ENCODE results near the gene EHD2.
"Not testable (repeated sequence)": the region's sequence is repeated elsewhere in the genome, so short reads cannot be mapped to it uniquely, and the experiment has no call there.

The EHD2 gene

GRCh38 chr19:47730910-47731309, 17.7 kb downstream of the EHD2 start:
- Histone ChIP-seq H3K27me3 (ENCODE audit: control insufficient read depth, insufficient read depth, low read length) (no peaks in the 10 kb centered on the region), H3K4me1 (ENCODE audit: control insufficient read depth, insufficient read depth, low read length) (peaks cover 9% of the 10 kb centered on the region), H3K27ac (ENCODE audit: low read depth, low read length) (no peak overlapping the region), H3K36me3 (ENCODE audit: control insufficient read depth, insufficient read depth, low read length) (peaks cover 17% of the 10 kb centered on the region; the same call in 1 of the 2 replicates), H3K9me3 (ENCODE audit: control insufficient read depth, insufficient read depth, low read depth, low read length) (no peaks in the 10 kb centered on the region), H3K9ac (ENCODE audit: low read length) (no peak overlapping the region), H3K4me3 (ENCODE audit: low read depth, low read length) (no peak overlapping the region)

- H3K4me3 ChIP-seq (ENCODE audit: low read depth, low read length) = no peak overlapping the region
- H3K9me3 ChIP-seq (ENCODE audit: control insufficient read depth, insufficient read depth, low read depth, low read length) = no peaks in the 10 kb centered on the region
- no peaks in the 10 kb centered on the region for H3K27me3 ChIP-seq (ENCODE audit: control insufficient read depth, insufficient read depth, low read length)
- 0 out of 2 replicates have a peak, but pooled peaks cover 3% of the 10 kb centered on the region for H3K4me1 ChIP-seq (ENCODE audit: control insufficient read depth, insufficient read depth, low read length)
- peaks cover 9% of the 10 kb centered on the region; the same call in 1 of the 2 replicates for H3K36me3 ChIP-seq (ENCODE audit: control insufficient read depth, insufficient read depth, low read length)
- H3K27ac ChIP-seq (ENCODE audit: low read depth, low read length) = no peak overlapping the region
- no peak overlapping the region for H3K9ac ChIP-seq (ENCODE audit: low read length)
These were observed 21.9 kb downstream of the EHD2 start for GRCh38 chr19:47735131-47735530.

- Histone ChIP-seq H3K4me3 (ENCODE audit: low read depth, low read length) (no peak overlapping the region), H3K27me3 (ENCODE audit: control insufficient read depth, insufficient read depth, low read length) (no peaks in the 10 kb centered on the region), H3K4me1 (ENCODE audit: control insufficient read depth, insufficient read depth, low read length) (peaks cover 4% of the 10 kb centered on the region), H3K9me3 (ENCODE audit: control insufficient read depth, insufficient read depth, low read depth, low read length) (no peaks in the 10 kb centered on the region), H3K27ac (ENCODE audit: low read depth, low read length) (no peak overlapping the region), H3K36me3 (ENCODE audit: control insufficient read depth, insufficient read depth, low read length) (peaks cover 14% of the 10 kb centered on the region; the same call in 1 of the 2 replicates), H3K9ac (ENCODE audit: low read length) (no peak overlapping the region)
These were observed 27.8 kb downstream of the EHD2 start for GRCh38 chr19:47740866-47741519.

- H3K27me3 ChIP-seq (ENCODE audit: control insufficient read depth, insufficient read depth, low read length) = no peaks in the 10 kb centered on the region
- H3K9me3 ChIP-seq (ENCODE audit: control insufficient read depth, insufficient read depth, low read depth, low read length) = no peaks in the 10 kb centered on the region
- peaks cover 11% of the 10 kb centered on the region for H3K36me3 ChIP-seq (ENCODE audit: control insufficient read depth, insufficient read depth, low read length)
- H3K4me3 ChIP-seq (ENCODE audit: low read depth, low read length) = no peak overlapping the region
- peaks cover 4% of the 10 kb centered on the region for H3K4me1 ChIP-seq (ENCODE audit: control insufficient read depth, insufficient read depth, low read length)
- H3K27ac ChIP-seq (ENCODE audit: low read depth, low read length) = no peak overlapping the region
- no peak overlapping the region for H3K9ac ChIP-seq (ENCODE audit: low read length)
These were observed 28.4 kb downstream of the EHD2 start for GRCh38 chr19:47741544-47742140.

- Histone ChIP-seq H3K9ac (ENCODE audit: low read length) (peak overlapping the region; percentile 77), H3K4me1 (ENCODE audit: control insufficient read depth, insufficient read depth, low read length) (peaks cover 4% of the 10 kb centered on the region), H3K4me3 (ENCODE audit: low read depth, low read length) (peak overlapping the region; percentile 73), H3K27me3 (ENCODE audit: control insufficient read depth, insufficient read depth, low read length) (no peaks in the 10 kb centered on the region), H3K9me3 (ENCODE audit: control insufficient read depth, insufficient read depth, low read depth, low read length) (no peaks in the 10 kb centered on the region), H3K27ac (ENCODE audit: low read depth, low read length) (no peak overlapping the region; the same call in 1 of the 2 replicates), H3K36me3 (ENCODE audit: control insufficient read depth, insufficient read depth, low read length) (peaks cover 18% of the 10 kb centered on the region)
These were observed 29.4 kb downstream of the EHD2 start for GRCh38 chr19:47742634-47743033.

GRCh38 chr19:47745010-47745901, 32.0 kb downstream of the EHD2 start, which contains the start of gene NOP53:
Gene NOP53 (plus strand): TSS chr19:47745546. CDS start chr19:47745560, 14 bp downstream.
- no peaks in the 10 kb centered on the region for H3K9me3 ChIP-seq (ENCODE audit: control insufficient read depth, insufficient read depth, low read depth, low read length)
- peaks cover 4% of the 10 kb centered on the region for H3K4me1 ChIP-seq (ENCODE audit: control insufficient read depth, insufficient read depth, low read length)
- H3K4me3 ChIP-seq (ENCODE audit: low read depth, low read length) = peak within 1 kb of the TSS; percentile 91
- H3K36me3 ChIP-seq (ENCODE audit: control insufficient read depth, insufficient read depth, low read length) = peaks cover 35% of the 10 kb centered on the region
- H3K27me3 ChIP-seq (ENCODE audit: control insufficient read depth, insufficient read depth, low read length) = no peaks in the 10 kb centered on the region
- H3K27ac ChIP-seq (ENCODE audit: low read depth, low read length) = peak within 1 kb of the TSS; percentile 99
- H3K9ac ChIP-seq (ENCODE audit: low read length) = peak within 1 kb of the TSS; percentile 98

GRCh38 chr19:47746129-47746528, 32.9 kb downstream of the EHD2 start:
- Histone ChIP-seq H3K9ac (ENCODE audit: low read length) (peak overlapping the region; percentile 98), H3K4me3 (ENCODE audit: low read depth, low read length) (peak overlapping the region; percentile 91), H3K36me3 (ENCODE audit: control insufficient read depth, insufficient read depth, low read length) (peaks cover 44% of the 10 kb centered on the region)
- H3K4me1 ChIP-seq (ENCODE audit: control insufficient read depth, insufficient read depth, low read length); H3K9me3 ChIP-seq (ENCODE audit: control insufficient read depth, insufficient read depth, low read depth, low read length); H3K27me3 ChIP-seq (ENCODE audit: control insufficient read depth, insufficient read depth, low read length); H3K27ac ChIP-seq (ENCODE audit: low read depth, low read length): not testable (repeated sequence)

GRCh38 chr19:47749326-47749725, 36.1 kb downstream of the EHD2 start:
- H3K4me1 ChIP-seq (ENCODE audit: control insufficient read depth, insufficient read depth, low read length) = no peaks in the 10 kb centered on the region
- no peaks in the 10 kb centered on the region for H3K27me3 ChIP-seq (ENCODE audit: control insufficient read depth, insufficient read depth, low read length)
- no peak overlapping the region for H3K27ac ChIP-seq (ENCODE audit: low read depth, low read length)
- H3K9me3 ChIP-seq (ENCODE audit: control insufficient read depth, insufficient read depth, low read depth, low read length) = no peaks in the 10 kb centered on the region
- H3K4me3 ChIP-seq (ENCODE audit: low read depth, low read length) = no peak overlapping the region
- no peak overlapping the region for H3K9ac ChIP-seq (ENCODE audit: low read length)
- H3K36me3 ChIP-seq (ENCODE audit: control insufficient read depth, insufficient read depth, low read length) = peaks cover 69% of the 10 kb centered on the region

- H3K36me3 ChIP-seq (ENCODE audit: control insufficient read depth, insufficient read depth, low read length) = peaks cover 81% of the 10 kb centered on the region
- H3K4me1 ChIP-seq (ENCODE audit: control insufficient read depth, insufficient read depth, low read length) = no peaks in the 10 kb centered on the region
- no peaks in the 10 kb centered on the region for H3K27me3 ChIP-seq (ENCODE audit: control insufficient read depth, insufficient read depth, low read length)
- no peak overlapping the region for H3K9ac ChIP-seq (ENCODE audit: low read length)
- H3K9me3 ChIP-seq (ENCODE audit: control insufficient read depth, insufficient read depth, low read depth, low read length) = no peaks in the 10 kb centered on the region
- no peak overlapping the region for H3K4me3 ChIP-seq (ENCODE audit: low read depth, low read length)
- H3K27ac ChIP-seq (ENCODE audit: low read depth, low read length) = no peak overlapping the region
These were observed 37.5 kb downstream of the EHD2 start for GRCh38 chr19:47750752-47751151.

GRCh38 chr19:47752440-47753211, 39.4 kb downstream of the EHD2 start:
- no peaks in the 10 kb centered on the region for H3K27me3 ChIP-seq (ENCODE audit: control insufficient read depth, insufficient read depth, low read length)
- no peaks in the 10 kb centered on the region for H3K4me1 ChIP-seq (ENCODE audit: control insufficient read depth, insufficient read depth, low read length)
- no peaks in the 10 kb centered on the region for H3K9me3 ChIP-seq (ENCODE audit: control insufficient read depth, insufficient read depth, low read depth, low read length)
- no peak overlapping the region for H3K9ac ChIP-seq (ENCODE audit: low read length)
- peaks cover 93% of the 10 kb centered on the region for H3K36me3 ChIP-seq (ENCODE audit: control insufficient read depth, insufficient read depth, low read length)
- no peak overlapping the region for H3K4me3 ChIP-seq (ENCODE audit: low read depth, low read length)
- H3K27ac ChIP-seq (ENCODE audit: low read depth, low read length) = no peak overlapping the region

Data from HUES6 (cell line).